ENCODE measurements around the gene RBBP5. TPM values are rescaled to one million over a fixed set of nuclear protein-coding genes. Genes with fewer than 3 reads are reported as not detected.

Gene RBBP5
- total and polyA plus RNA-seq, 2 experiments from 2014 or later: 14.1 to 26.5 TPM

DNA sequence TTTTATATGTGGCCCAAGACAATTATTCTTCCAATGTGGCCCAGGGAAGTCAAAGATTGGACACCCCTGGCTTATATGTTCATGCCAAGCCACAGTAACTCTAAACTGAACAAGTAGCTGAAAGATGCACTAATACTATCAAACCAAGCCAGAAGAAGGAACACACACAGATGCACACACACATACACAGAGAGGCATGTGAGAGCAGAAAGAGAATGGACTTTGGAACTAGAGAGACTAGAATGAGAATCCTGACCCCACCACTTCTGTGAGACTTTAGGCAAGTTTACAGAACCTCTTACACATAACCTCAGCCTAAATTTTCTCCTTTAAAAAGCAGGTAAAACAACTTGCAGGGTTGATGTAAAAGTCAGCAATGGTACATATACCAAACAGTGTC lies 26.4 kb downstream of the RBBP5 start:
- H3K36me3 ChIP-seq (ENCODE audit: insufficient read depth): peaks cover 71% of the 10 kb centered on the region
- peaks cover 72% of the 10 kb centered on the region for H3K36me3 Mint-ChIP-seq (ENCODE audit: low read depth)
- peaks cover 2% of the 10 kb centered on the region for H3K27me3 Mint-ChIP-seq (ENCODE audit: insufficient read depth, low read depth, poor library complexity)

DNA sequence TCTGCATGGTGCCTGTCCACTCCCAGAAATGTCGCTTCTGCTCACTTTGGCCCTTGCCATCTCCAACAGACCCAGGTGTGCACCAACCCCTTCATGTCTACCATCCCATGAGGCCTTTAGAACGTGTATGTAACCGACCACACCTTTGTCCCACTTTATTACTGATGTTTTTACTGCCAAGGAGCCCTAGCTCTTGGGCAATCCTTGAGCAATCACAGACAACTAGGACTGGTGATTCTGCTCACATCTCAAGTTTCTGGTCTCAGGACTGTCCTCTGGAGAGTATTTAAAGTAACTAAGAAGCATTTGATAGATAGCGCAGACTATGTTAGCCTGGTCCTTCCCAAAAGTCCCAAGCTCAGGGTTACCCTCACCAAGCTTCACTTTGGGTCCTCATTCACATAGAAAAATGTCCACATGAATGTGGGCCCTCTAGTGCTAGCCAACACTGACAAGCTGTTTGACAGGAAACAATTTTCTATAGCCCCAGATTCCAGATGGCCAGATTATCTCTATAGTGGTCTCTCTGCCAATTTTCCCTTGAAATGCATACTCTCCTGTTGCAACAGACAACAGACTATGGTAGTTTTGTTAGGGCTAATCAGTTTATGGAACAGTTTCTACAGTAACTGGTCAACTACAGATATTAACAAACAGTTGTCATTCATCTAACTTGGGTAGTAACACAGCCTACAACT lies 30.6 kb downstream of the RBBP5 start:
- Histone ChIP-seq H3K9me2 (ENCODE audit: insufficient read depth) (no peaks in the 10 kb centered on the region), H4K20me1 (replicated peaks; ENCODE audit: insufficient read depth) (peaks cover 6% of the 10 kb centered on the region; the same call in 1 of the 2 replicates), H3K27ac (ENCODE audit: low read depth) (no peak overlapping the region), H3K79me2 (replicated peaks; ENCODE audit: insufficient read depth) (no peaks in the 10 kb centered on the region), H3K36me3 (ENCODE audit: insufficient read depth) (peaks cover 44% of the 10 kb centered on the region), H3K4me1 (ENCODE audit: insufficient read depth) (no peaks in the 10 kb centered on the region), H3K4me3 (no peak overlapping the region), H3F3A (replicated peaks; ENCODE audit: low read depth) (no peaks in the 10 kb centered on the region), H2AFZ (no peak overlapping the region), H3K27me3 (ENCODE audit: insufficient read depth) (no peaks in the 10 kb centered on the region), H3K4me2 (no peak overlapping the region)
- no peaks in the 10 kb centered on the region for H3K27me3 Mint-ChIP-seq (ENCODE audit: insufficient read depth, low read depth, poor library complexity)
- H3K9me3 Mint-ChIP-seq: no peaks in the 10 kb centered on the region
- no peaks in the 10 kb centered on the region for H3K4me1 Mint-ChIP-seq
- H3K36me3 Mint-ChIP-seq (ENCODE audit: low read depth): peaks cover 56% of the 10 kb centered on the region
- no peak overlapping the region for H3K4me3 Mint-ChIP-seq
- DNase-seq (ENCODE audit: low spot score): no peak
- ATAC-seq: no peak
- H3K27ac Mint-ChIP-seq: no peak overlapping the region
- no peak for TF ChIP-seq CTCF (conservative IDR thresholded peaks at IDR 0.05; ENCODE audit: low read depth in 2 of 2)
- TF ChIP-seq REST (IDR thresholded peaks at IDR 0.05; ENCODE audit: unreplicated experiment): no peak
- TF ChIP-seq EZH2 (IDR thresholded peaks at IDR 0.05; ENCODE audit: low read depth, unreplicated experiment): no peak
- no peak for TF ChIP-seq NANOG (IDR thresholded peaks at IDR 0.05; ENCODE audit: borderline replicate concordance)
- no peak for TF ChIP-seq EZH2phosphoT487 (IDR thresholded peaks at IDR 0.05; ENCODE audit: unreplicated experiment)
- TF ChIP-seq CREB1 (CRISPR knock-in tag; IDR thresholded peaks at IDR 0.05; ENCODE audit: low read depth): no peak
- no peak for TF ChIP-seq ETS1 (IDR thresholded peaks at IDR 0.05)

More for the DNA sequence above, 26.4 kb downstream of the RBBP5 start:
- Mint-ChIP-seq H3K4me1 (no peaks in the 10 kb centered on the region), H3K27ac (no peak overlapping the region), H3K4me3 (no peak overlapping the region), H3K9me3 (no peaks in the 10 kb centered on the region)
- Histone ChIP-seq H2AFZ (no peak overlapping the region), H4K20me1 (replicated peaks; ENCODE audit: insufficient read depth) (peaks cover 3% of the 10 kb centered on the region; the same call in 1 of the 2 replicates), H3K9me2 (ENCODE audit: insufficient read depth) (no peaks in the 10 kb centered on the region), H3K4me3 (no peak overlapping the region), H3K4me2 (no peak overlapping the region), H3K4me1 (ENCODE audit: insufficient read depth) (no peaks in the 10 kb centered on the region), H3F3A (replicated peaks; ENCODE audit: low read depth) (no peaks in the 10 kb centered on the region), H3K27me3 (ENCODE audit: insufficient read depth) (no peaks in the 10 kb centered on the region), H3K27ac (ENCODE audit: low read depth) (no peak overlapping the region), H3K79me2 (replicated peaks; ENCODE audit: insufficient read depth) (no peaks in the 10 kb centered on the region)
- TF ChIP-seq ZNF114 (CRISPR knock-in tag; IDR thresholded peaks at IDR 0.05): no peak
- no peak for TF ChIP-seq ETS1 (IDR thresholded peaks at IDR 0.05)
- TF ChIP-seq EZH2 (IDR thresholded peaks at IDR 0.05; ENCODE audit: low read depth, unreplicated experiment): no peak
- no peak for TF ChIP-seq POLR2AphosphoS5 (IDR thresholded peaks at IDR 0.05; ENCODE audit: low read depth)
- no peak for TF ChIP-seq ZNF331 (CRISPR knock-in tag; IDR thresholded peaks at IDR 0.05; ENCODE audit: low read depth)
- DNase-seq (ENCODE audit: low spot score) (no peak), ATAC-seq (no peak)
